A673 (cell line): ENCODE data around the gene SNF8. TPM values are rescaled to one million over a fixed set of nuclear protein-coding genes. Genes with fewer than 3 reads are reported as not detected.
"Not testable (repeated sequence)": the region's sequence is repeated elsewhere in the genome, so short reads cannot be mapped to it uniquely, and the experiment has no call there.

Experiments used
- BruUV-seq: library from RNA; stranded (reverse); fragments of 400-500 nt; replicated peaks from 2 replicates; lab custom pipeline; 2021; lab: Mats Ljungman, UMichigan
- CTCF ChIA-PET: fragments of 300-600 bp; sonication (Branson Sonifier 250); formaldehyde crosslinking; loops from one replicate; lab custom pipeline; 2022; ENCODE audit warnings: antibody characterized with exemption; lab: Charles Lee
- POLR2A ChIA-PET: fragments of 300-600 bp; sonication (Branson Sonifier 250); formaldehyde crosslinking; loops from one replicate; lab custom pipeline; 2022; ENCODE audit warnings: antibody characterized with exemption; ENCODE audit not compliant: low non-redundant PET; lab: Charles Lee
- DNase-seq: peaks from one replicate; pipeline ENCODE4 v3.0.0-alpha.2; 2015; ENCODE audit warnings: low spot score
- H3K27ac ChIP-seq: fragments of 200-600 bp; sonication (generic); 2 replicates; pipeline ENCODE4 v1.5.1; 2016; ENCODE audit warnings: mixed run types, low read depth, mild to moderate bottlenecking, mixed read lengths, antibody characterized with exemption, low read length; ENCODE audit not compliant: poor library complexity, severe bottlenecking
- H3K27me3 ChIP-seq: fragments of 200-600 bp; sonication (generic); replicated peaks from 2 replicates; pipeline ENCODE4 v1.6.1; 2017; ENCODE audit warnings: mixed run types, low read depth, mild to moderate bottlenecking, mixed read lengths, antibody characterized with exemption, low read length; ENCODE audit not compliant: insufficient read depth, poor library complexity
- H3K36me3 ChIP-seq: fragments of 200-600 bp; sonication (generic); 2 replicates; pipeline ENCODE4 v1.6.1; 2016; ENCODE audit warnings: mixed run types, mild to moderate bottlenecking, mixed read lengths, antibody characterized with exemption, low read length; ENCODE audit not compliant: insufficient read depth, poor library complexity, severe bottlenecking
- H3K4me1 ChIP-seq: fragments of 200-600 bp; sonication (generic); 2 replicates; pipeline ENCODE4 v1.6.1; 2017; ENCODE audit warnings: mixed run types, mild to moderate bottlenecking, mixed read lengths, antibody characterized with exemption, low read length; ENCODE audit not compliant: insufficient read depth, poor library complexity, severe bottlenecking
- H3K4me3 ChIP-seq: fragments of 200-600 bp; sonication (generic); 2 replicates; pipeline ENCODE4 v1.5.1; 2016; ENCODE audit warnings: low read depth, mixed run types, mild to moderate bottlenecking, mixed read lengths, low read length; ENCODE audit not compliant: poor library complexity, severe bottlenecking
- H3K9me3 ChIP-seq: fragments of 200-600 bp; sonication (generic); 2 replicates; pipeline ENCODE4 v1.6.1; 2016; ENCODE audit warnings: mixed run types, low read depth, mild to moderate bottlenecking, mixed read lengths, antibody characterized with exemption, low read length; ENCODE audit not compliant: poor library complexity, severe bottlenecking
- EZH2 ChIP-seq: fragments of 200-600 bp; sonication (generic); IDR thresholded peaks from 2 replicates; pipeline ENCODE4 v1.6.1; 2017; ENCODE audit warnings: borderline replicate concordance, low read depth, mild to moderate bottlenecking, mixed read lengths, antibody characterized with exemption, low read length; ENCODE audit not compliant: poor library complexity, severe bottlenecking
- intact Hi-C: fragments of 100-400 bp; cut with micrococcal nuclease; formaldehyde crosslinking; loops from one replicate; pipeline ENCODE4 v1.10.0; 2022; ENCODE audit not compliant: unreplicated experiment
- total RNA-seq: library from RNA; stranded (reverse); gene quantifications from 2 replicates; pipeline ENCODE4 v1.2.3, GENCODE V29; 2021
- TF ChIP-seq, protein P1 (sequence below): fragments of 300-800, 200-600 bp; sonication (generic); conservative IDR thresholded peaks from 2 replicates; pipeline ENCODE4 v1.5.1; 2017; ENCODE audit warnings: low read depth, mild to moderate bottlenecking, antibody characterized with exemption, low read length, moderate library complexity, mixed read lengths

Gene SNF8
- total RNA-seq, 1 experiment from 2014 or later = 177 TPM

DNA sequence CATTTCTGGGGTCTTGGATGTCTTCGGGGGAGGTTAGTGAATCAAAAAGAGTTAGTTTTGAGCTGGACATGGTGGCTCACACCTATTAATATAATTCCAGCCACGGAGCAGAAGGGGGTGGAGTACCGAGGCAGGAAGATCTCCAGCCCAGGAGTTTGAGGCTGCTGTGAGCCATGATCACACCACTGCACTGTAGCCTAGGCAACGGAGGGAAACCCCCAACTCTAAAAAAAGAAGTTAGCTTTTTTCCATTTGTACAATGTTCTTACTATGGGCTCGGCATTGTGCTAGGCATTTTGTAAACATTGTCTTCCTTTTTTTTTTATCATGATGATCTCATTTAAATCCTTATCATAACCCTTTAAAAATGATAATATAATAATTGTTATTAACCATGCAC is 8.3 kb upstream of the SNF8 start:
- BruUV-seq = no TSS peak
- ChIA-PET POLR2A (interaction anchor here (0.5 kb wide), 2 partner anchors 12 to 55 kb away, joined by 8 to 9 read pairs; no protein-coding TSS in a partner anchor), CTCF (no interaction called here)
- no peak for DNase-seq
- H3K4me1 ChIP-seq = no peaks in the 10 kb centered on the region
- H3K36me3 ChIP-seq = no peaks in the 10 kb centered on the region
- TF ChIP-seq EZH2 = no peak
- TF ChIP-seq, protein P1, sequence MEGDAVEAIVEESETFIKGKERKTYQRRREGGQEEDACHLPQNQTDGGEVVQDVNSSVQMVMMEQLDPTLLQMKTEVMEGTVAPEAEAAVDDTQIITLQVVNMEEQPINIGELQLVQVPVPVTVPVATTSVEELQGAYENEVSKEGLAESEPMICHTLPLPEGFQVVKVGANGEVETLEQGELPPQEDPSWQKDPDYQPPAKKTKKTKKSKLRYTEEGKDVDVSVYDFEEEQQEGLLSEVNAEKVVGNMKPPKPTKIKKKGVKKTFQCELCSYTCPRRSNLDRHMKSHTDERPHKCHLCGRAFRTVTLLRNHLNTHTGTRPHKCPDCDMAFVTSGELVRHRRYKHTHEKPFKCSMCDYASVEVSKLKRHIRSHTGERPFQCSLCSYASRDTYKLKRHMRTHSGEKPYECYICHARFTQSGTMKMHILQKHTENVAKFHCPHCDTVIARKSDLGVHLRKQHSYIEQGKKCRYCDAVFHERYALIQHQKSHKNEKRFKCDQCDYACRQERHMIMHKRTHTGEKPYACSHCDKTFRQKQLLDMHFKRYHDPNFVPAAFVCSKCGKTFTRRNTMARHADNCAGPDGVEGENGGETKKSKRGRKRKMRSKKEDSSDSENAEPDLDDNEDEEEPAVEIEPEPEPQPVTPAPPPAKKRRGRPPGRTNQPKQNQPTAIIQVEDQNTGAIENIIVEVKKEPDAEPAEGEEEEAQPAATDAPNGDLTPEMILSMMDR = no peak
- H3K9me3 ChIP-seq = no peaks in the 10 kb centered on the region
- H3K27ac ChIP-seq = no peak overlapping the region
- H3K27me3 ChIP-seq = no peaks in the 10 kb centered on the region
- intact Hi-C loops = no loop called here
- H3K4me3 ChIP-seq = no peak overlapping the region

DNA sequence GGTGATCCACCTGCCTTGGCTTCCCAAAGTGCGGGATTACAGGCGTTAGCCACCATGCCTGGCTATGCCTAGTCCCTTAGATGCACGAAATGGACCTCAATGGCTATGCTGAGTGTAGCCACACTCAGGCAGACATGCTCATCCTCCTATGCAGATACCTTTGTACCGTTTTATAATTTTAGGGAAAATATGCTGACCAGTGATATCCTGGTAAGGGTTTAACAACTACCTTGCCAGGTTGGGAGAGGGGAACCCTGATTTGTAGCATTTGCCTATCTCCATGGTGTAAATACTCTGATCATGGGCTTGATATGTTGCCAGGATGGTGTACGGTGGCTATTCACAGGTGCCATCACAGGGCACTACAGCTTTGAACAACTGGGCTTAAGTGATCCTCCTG is 6.9 kb upstream of the SNF8 start:
- ChIA-PET CTCF (no interaction called here), POLR2A (no interaction called here)
- BruUV-seq = no TSS peak
- Histone ChIP-seq H3K27ac (no peak overlapping the region), H3K36me3 (no peaks in the 10 kb centered on the region), H3K9me3 (no peaks in the 10 kb centered on the region), H3K4me1 (no peaks in the 10 kb centered on the region), H3K27me3 (no peaks in the 10 kb centered on the region), H3K4me3 (no peak overlapping the region)
- intact Hi-C loops = no loop called here
- TF ChIP-seq, protein P1 = no peak
- TF ChIP-seq EZH2 = no peak
- no peak for DNase-seq

DNA sequence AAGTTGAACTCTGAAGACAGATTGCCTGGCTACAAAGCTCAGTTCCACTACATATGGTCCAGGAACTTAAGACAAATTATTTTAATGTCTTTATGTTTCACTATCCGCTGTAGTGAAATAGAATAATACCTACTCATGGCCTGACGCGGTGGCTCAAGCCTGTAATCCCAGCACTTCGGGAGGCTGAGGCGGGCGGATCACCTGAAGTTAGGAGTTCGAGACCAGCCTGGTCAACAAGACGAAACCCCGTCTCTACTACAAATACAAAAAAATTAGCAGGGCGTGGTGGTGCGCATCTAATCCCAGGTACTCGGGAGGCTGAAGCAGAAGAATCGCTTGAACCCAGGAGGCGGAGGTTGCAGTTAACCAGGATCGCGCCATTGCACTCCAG is 614 bp upstream of the SNF8 start:
- POLR2A ChIA-PET = interaction anchor here (0.8 kb wide), 1 partner anchor 342 kb away, joined by 4 read pairs; no protein-coding TSS in a partner anchor

DNA sequence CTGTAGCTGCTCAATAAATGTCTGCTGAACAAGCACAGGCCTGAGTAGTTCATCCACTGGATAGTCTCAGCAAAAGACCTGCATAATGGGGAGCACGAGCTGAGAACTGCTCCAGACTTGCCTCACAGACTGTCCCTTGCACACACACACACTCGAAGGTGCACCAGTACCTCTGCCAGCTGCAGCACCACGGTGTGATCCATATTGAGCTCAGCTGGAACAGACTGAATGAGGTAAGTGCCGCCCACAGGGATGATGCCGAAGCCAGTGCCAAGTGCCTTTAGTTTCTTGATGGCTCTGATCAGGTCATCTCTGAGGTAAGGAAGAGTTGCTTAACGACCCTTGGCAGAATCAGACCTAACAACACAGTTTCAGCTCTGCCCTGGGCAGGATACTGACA is 11.6 kb downstream of the SNF8 start:
- no TSS peak for BruUV-seq
- Histone ChIP-seq H3K4me1 (peaks cover 4% of the 10 kb centered on the region), H3K4me3 (no peak overlapping the region), H3K9me3 (no peaks in the 10 kb centered on the region), H3K27ac (no peak overlapping the region), H3K36me3 (peaks cover 91% of the 10 kb centered on the region), H3K27me3 (no peaks in the 10 kb centered on the region)
- no peak for DNase-seq
- CTCF ChIA-PET = no interaction called here
- POLR2A ChIA-PET = no interaction called here
- TF ChIP-seq, protein P1 = no peak
- no peak for TF ChIP-seq EZH2
- intact Hi-C loops = no loop called here

More for the DNA sequence above, 614 bp upstream of the SNF8 start:
- H3K4me1 ChIP-seq = peaks cover 17% of the 10 kb centered on the region
- DNase-seq, H3K27me3 ChIP-seq, H3K9me3 ChIP-seq, intact Hi-C loops: not testable (repeated sequence)
- peak overlapping the region; percentile 84 for H3K4me3 ChIP-seq
- peak overlapping the region; percentile 88 for H3K27ac ChIP-seq
- peaks cover 16% of the 10 kb centered on the region for H3K36me3 ChIP-seq
- CTCF ChIA-PET = interaction anchor here (0.6 to 1.0 kb wide), 2 partner anchors 53 to 309 kb away, joined by 3 read pairs; partner anchors contain the start of gene ATP5MC1
- TSS peak; percentile 97 for BruUV-seq
